GM19463 (cell line): ENCODE data around the gene ARHGAP27.
"Not testable (repeated sequence)": the region's sequence is repeated elsewhere in the genome, so short reads cannot be mapped to it uniquely, and the experiment has no call there.

Source experiments
- ATAC-seq: cut with Tn5 transposase; IDR thresholded peaks from one replicate; pipeline ENCODE4 v1.9.1; 2021; ENCODE audit warnings: mild to moderate bottlenecking, moderate library complexity; ENCODE audit not compliant: unreplicated experiment

ARHGAP27 gene

DNA sequence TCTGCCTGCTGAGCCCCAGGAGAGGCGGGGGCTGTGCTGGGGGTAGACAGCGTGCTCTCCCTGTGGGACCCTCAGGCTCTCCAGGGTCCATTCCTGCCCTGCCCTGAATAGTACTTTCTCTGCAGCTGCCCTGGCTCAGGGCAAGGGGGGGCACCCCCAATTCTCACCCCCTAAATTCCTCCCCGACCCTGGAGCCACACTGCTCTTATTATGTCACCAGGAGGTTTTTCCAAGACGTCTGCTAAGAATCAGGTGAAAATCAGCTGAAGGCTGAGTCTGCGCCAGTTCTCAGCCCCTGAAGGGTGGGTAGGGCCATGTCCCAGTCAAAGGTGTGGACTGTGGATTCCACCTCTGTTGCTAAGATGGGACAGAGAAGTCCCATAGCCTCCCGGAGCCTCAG is 66.0 kb downstream of the ARHGAP27 start:
- ATAC-seq, result no peak

- no peak for ATAC-seq
Observed at GRCh38 chr17:45366049-45366448, 66.6 kb downstream of the ARHGAP27 start.

- no peak for ATAC-seq
Observed at GRCh38 chr17:45364531-45365390, 67.9 kb downstream of the ARHGAP27 start.

- no peak for ATAC-seq
Observed at GRCh38 chr17:45363498-45363897, 69.2 kb downstream of the ARHGAP27 start.

- no peak for ATAC-seq
Observed at GRCh38 chr17:45361976-45362375, 70.7 kb downstream of the ARHGAP27 start.

DNA sequence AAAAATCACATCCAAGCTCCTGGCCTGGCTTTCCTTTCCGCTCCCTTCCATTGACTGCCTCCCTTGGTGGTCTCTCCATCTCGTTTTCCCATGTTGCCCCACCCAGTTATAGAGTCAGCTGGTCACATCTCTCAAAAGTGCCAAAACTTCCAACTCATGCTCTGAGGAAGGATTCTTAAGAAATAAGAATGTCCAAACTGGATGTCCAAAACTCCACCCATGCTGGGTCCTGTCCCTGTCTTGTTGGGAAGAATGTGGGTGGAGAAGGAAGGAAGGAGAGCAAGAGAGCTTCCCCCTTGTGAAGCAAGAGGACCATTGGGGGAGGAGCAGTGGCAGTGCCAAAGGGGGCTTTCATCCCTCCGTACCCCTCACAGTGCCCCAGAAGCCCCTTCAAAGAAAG is 71.2 kb downstream of the ARHGAP27 start:
- no peak for ATAC-seq

GRCh38 chr17:45357364-45357997 is 75.2 kb downstream of the ARHGAP27 start:
- no peak for ATAC-seq

- no peak for ATAC-seq
Observed at GRCh38 chr17:45355087-45355486, 77.6 kb downstream of the ARHGAP27 start.

- no peak for ATAC-seq
Observed at GRCh38 chr17:45353043-45353442, 79.6 kb downstream of the ARHGAP27 start.

- ATAC-seq, result no peak
Observed at GRCh38 chr17:45351831-45352230, 80.8 kb downstream of the ARHGAP27 start.

GRCh38 chr17:45347444-45347843 is 85.2 kb downstream of the ARHGAP27 start:
- ATAC-seq, result no peak

DNA sequence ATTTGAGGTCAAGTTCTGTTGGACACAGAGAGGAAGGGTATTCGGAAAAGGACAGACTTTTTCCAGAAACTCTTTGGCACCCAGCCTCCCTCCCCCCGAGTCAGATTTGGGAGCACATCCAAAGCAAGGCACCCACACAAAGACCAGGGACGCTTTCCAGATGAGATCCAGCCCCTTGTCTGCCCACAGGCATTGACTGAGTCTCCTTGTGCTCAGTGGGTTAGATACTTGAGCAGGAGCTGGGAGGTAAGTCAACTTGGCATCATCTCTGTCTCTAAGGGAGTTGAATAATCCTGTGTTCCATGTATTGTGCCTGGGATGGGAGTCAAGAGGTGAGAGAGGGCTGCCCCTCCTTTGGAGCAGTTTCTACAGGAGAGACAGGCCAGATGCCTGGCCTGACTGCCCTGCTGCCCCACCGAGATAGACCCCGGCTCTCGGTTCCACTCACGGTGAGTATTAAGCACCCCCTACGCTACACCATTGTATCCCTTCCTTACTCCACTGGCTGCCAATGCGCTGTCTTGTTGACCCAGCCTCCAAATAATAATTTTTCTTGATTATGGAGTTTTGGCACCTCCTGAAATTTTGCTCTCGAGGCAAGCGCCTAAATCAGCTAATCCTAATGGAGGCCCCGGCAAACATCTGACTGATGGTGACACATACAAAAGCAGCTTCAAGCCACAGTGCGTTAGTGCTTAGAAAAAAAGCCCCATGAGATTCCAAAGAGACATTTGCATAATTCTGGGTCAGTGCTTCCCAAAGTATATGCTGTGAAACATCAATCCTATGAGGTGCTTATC is 86.3 kb downstream of the ARHGAP27 start:
- no peak for ATAC-seq

DNA sequence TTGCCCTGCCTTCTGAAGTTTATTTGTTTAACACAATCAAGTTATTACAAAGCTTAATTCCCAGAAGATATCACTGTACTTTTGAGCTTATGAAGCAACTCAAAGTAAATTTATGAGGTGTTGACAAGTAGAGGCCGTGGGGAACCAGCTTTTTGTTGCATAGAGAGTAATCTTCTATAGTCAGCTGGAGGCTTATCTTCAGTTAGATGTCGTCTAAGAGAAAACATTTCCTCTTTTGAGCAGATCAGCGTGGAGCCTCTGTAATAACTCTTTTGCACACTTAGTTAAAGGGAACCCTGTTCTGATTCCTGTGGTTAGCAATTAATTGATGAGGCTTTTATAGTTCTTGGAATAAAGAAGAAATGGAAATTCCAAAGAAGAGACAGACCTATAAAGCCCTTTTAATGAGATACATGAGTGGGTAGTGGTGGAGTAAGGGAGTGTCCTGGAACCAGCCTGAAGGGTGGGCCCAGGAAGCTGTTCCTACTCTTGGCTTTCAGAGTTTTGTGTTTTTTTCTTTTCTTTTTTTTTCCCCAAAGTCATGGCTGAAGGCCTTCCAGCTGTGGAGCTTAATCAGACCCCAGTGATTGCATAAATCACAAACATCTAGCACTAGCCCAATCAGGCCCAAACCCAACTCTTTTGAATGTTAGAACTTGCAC is 87.0 kb downstream of the ARHGAP27 start:
- no peak for ATAC-seq

GRCh38 chr17:45345246-45345553 is 87.5 kb downstream of the ARHGAP27 start:
- no peak for ATAC-seq

DNA sequence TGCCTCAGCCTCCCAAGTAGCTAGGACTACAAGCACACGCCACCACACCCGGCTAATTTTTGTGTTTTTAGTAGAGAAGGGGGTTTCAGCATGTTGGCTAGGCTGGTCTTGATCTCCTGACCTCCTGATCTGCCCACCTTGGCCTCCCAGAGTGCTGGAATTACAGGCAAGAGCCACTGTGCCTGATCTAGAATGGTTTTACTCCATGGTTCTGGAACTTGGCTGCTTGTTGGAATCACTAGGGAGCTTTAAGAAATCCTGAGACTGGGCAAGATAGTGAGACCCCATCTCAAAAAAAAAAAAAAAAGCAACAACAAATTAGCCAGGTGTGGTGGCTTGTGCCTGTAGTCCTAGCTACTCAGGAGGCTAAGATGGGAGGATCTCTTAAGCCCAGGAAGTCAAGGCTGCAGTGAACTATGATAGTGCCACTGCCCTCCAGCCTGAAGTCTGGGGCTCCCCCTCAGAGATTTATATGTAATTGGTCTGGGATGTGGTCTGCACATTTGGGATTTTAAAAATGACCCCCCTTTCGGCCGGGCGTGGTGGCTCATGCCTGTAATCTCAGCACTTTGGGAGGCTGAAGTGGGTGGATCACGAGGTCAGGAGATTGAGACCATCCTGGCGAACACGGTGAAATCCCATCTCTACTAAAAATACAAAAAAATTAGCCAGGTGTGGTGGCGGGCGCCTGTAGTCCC is 88.6 kb downstream of the ARHGAP27 start:
- ATAC-seq, result not testable (repeated sequence)
